ENCODE data around the gene TM9SF4.
A peak's percentile ranks its signal among the peaks of the same experiment; 100 is the strongest.

Gene TM9SF4

GRCh38 chr20:32112841-32113240 lies 3.3 kb downstream of the TM9SF4 start:
- Histone ChIP-seq H2AFZ (ENCODE audit: insufficient read depth, low read length, poor library complexity) (no peak overlapping the region), H3K9ac (ENCODE audit: low read length) (no peak overlapping the region), H3K79me2 (ENCODE audit: control insufficient read depth, insufficient read depth, low read length, poor library complexity) (peaks cover 13% of the 10 kb centered on the region), H3K18ac (ENCODE audit: low read length) (no peak overlapping the region), H4K8ac (ENCODE audit: low read depth, low read length) (no peak overlapping the region), H2BK5ac (ENCODE audit: low read depth, low read length, poor library complexity) (no peak overlapping the region), H3K4me2 (ENCODE audit: low read length) (no peak overlapping the region), H3K14ac (ENCODE audit: low read length) (no peak overlapping the region), H3K4ac (ENCODE audit: low read depth, low read length) (peak overlapping the region; percentile 60), H4K91ac (ENCODE audit: low read depth, low read length) (no peak overlapping the region), H3K27ac (ENCODE audit: low read depth, low read length) (no peak overlapping the region), H2AK5ac (ENCODE audit: low read length) (no peak overlapping the region), H3K4me3 (ENCODE audit: low read depth, low read length) (no peak overlapping the region), H3K79me1 (ENCODE audit: low read length) (peaks cover 13% of the 10 kb centered on the region), H4K12ac (ENCODE audit: low read depth, low read length) (no peak overlapping the region), H3K4me1 (ENCODE audit: control insufficient read depth in 1 of 2, insufficient read depth in 2 of 2, low read length in 2 of 2) (peaks cover 6 to 7% of the 10 kb centered on the region in 2 experiments), H2BK12ac (ENCODE audit: low read length) (no peak overlapping the region), H2BK120ac (ENCODE audit: insufficient read depth, low read length, poor library complexity) (no peak overlapping the region), H3K9me3 (ENCODE audit: insufficient read depth, low read depth, low read length) (no peaks in the 10 kb centered on the region), H3K23ac (ENCODE audit: low read length) (no peak overlapping the region), H3K36me3 (ENCODE audit: control insufficient read depth in 1 of 2, insufficient read depth in 2 of 2, low read length in 2 of 2) (peaks cover 4 to 5% of the 10 kb centered on the region in 2 experiments), H3K27me3 (ENCODE audit: insufficient read depth, low read length) (no peaks in the 10 kb centered on the region)
- peak; percentile 22 to 35 for DNase-seq
- WGBS (ENCODE audit: extremely low coverage, insufficient coverage, insufficient read length), result no CpG with 5 or more reads among the region's 5 CpGs

GRCh38 chr20:32113591-32114260 lies 4.2 kb downstream of the TM9SF4 start:
- Histone ChIP-seq H2AFZ (ENCODE audit: insufficient read depth, low read length, poor library complexity) (no peak overlapping the region), H3K27me3 (ENCODE audit: insufficient read depth, low read length) (no peaks in the 10 kb centered on the region), H3K4me3 (ENCODE audit: low read depth, low read length) (no peak overlapping the region), H3K4me1 (ENCODE audit: control insufficient read depth in 1 of 2, insufficient read depth in 2 of 2, low read length in 2 of 2) (peaks cover 6 to 7% of the 10 kb centered on the region in 2 experiments), H2BK5ac (ENCODE audit: low read depth, low read length, poor library complexity) (no peak overlapping the region), H3K27ac (ENCODE audit: low read depth, low read length) (no peak overlapping the region), H2AK5ac (ENCODE audit: low read length) (no peak overlapping the region), H3K79me2 (ENCODE audit: control insufficient read depth, insufficient read depth, low read length, poor library complexity) (peaks cover 13% of the 10 kb centered on the region), H2BK120ac (ENCODE audit: insufficient read depth, low read length, poor library complexity) (no peak overlapping the region), H3K18ac (ENCODE audit: low read length) (no peak overlapping the region), H2BK12ac (ENCODE audit: low read length) (no peak overlapping the region), H4K8ac (ENCODE audit: low read depth, low read length) (no peak overlapping the region), H4K12ac (ENCODE audit: low read depth, low read length) (no peak overlapping the region), H3K9me3 (ENCODE audit: insufficient read depth, low read depth, low read length) (no peaks in the 10 kb centered on the region), H4K91ac (ENCODE audit: low read depth, low read length) (no peak overlapping the region), H3K14ac (ENCODE audit: low read length) (no peak overlapping the region), H3K4me2 (ENCODE audit: low read length) (no peak overlapping the region), H3K9ac (ENCODE audit: low read length) (no peak overlapping the region), H3K79me1 (ENCODE audit: low read length) (peaks cover 13% of the 10 kb centered on the region), H3K4ac (ENCODE audit: low read depth, low read length) (no peak overlapping the region), H3K36me3 (ENCODE audit: control insufficient read depth in 1 of 2, insufficient read depth in 2 of 2, low read length in 2 of 2) (peaks cover 5 to 6% of the 10 kb centered on the region in 2 experiments), H3K23ac (ENCODE audit: low read length) (no peak overlapping the region)
- no CpG with 5 or more reads among the region's 2 CpGs for WGBS (ENCODE audit: extremely low coverage, insufficient coverage, insufficient read length)
- no peak for DNase-seq

GRCh38 chr20:32114305-32114960 lies 4.9 kb downstream of the TM9SF4 start:
- H3K23ac ChIP-seq (ENCODE audit: low read length), result no peak overlapping the region
- H3K79me2 ChIP-seq (ENCODE audit: control insufficient read depth, insufficient read depth, low read length, poor library complexity), result peaks cover 12% of the 10 kb centered on the region

GRCh38 chr20:32115211-32115767 lies 5.8 kb downstream of the TM9SF4 start:
- Histone ChIP-seq H3K79me2 (ENCODE audit: control insufficient read depth, insufficient read depth, low read length, poor library complexity) (peaks cover 4% of the 10 kb centered on the region), H3K14ac (ENCODE audit: low read length) (no peak overlapping the region), H2AK5ac (ENCODE audit: low read length) (no peak overlapping the region), H3K4me1 (ENCODE audit: control insufficient read depth in 1 of 2, insufficient read depth in 2 of 2, low read length in 2 of 2) (peaks cover 4 to 5% of the 10 kb centered on the region in 2 experiments), H3K23ac (ENCODE audit: low read length) (no peak overlapping the region), H2BK12ac (ENCODE audit: low read length) (no peak overlapping the region), H3K18ac (ENCODE audit: low read length) (no peak overlapping the region), H4K91ac (ENCODE audit: low read depth, low read length) (no peak overlapping the region), H3K9ac (ENCODE audit: low read length) (no peak overlapping the region), H3K4me2 (ENCODE audit: low read length) (no peak overlapping the region), H3K36me3 (ENCODE audit: control insufficient read depth in 1 of 2, insufficient read depth in 2 of 2, low read length in 2 of 2) (peaks cover 5 to 6% of the 10 kb centered on the region in 2 experiments), H3K79me1 (ENCODE audit: low read length) (peaks cover 3% of the 10 kb centered on the region), H3K4ac (ENCODE audit: low read depth, low read length) (peak overlapping the region; percentile 67), H4K8ac (ENCODE audit: low read depth, low read length) (no peak overlapping the region), H4K12ac (ENCODE audit: low read depth, low read length) (no peak overlapping the region), H2AFZ (ENCODE audit: insufficient read depth, low read length, poor library complexity) (no peak overlapping the region), H3K27me3 (ENCODE audit: insufficient read depth, low read length) (no peaks in the 10 kb centered on the region), H2BK5ac (ENCODE audit: low read depth, low read length, poor library complexity) (no peak overlapping the region), H2BK120ac (ENCODE audit: insufficient read depth, low read length, poor library complexity) (no peak overlapping the region), H3K27ac (ENCODE audit: low read depth, low read length) (no peak overlapping the region), H3K4me3 (ENCODE audit: low read depth, low read length) (no peak overlapping the region), H3K9me3 (ENCODE audit: insufficient read depth, low read depth, low read length) (no peaks in the 10 kb centered on the region)
- DNase-seq, result no peak
- no CpG with 5 or more reads among the region's 5 CpGs for WGBS (ENCODE audit: extremely low coverage, insufficient coverage, insufficient read length)

More at GRCh38 chr20:32114305-32114960, 4.9 kb downstream of the TM9SF4 start:
- no peak overlapping the region for H3K27ac ChIP-seq (ENCODE audit: low read depth, low read length)
- peaks cover 6 to 7% of the 10 kb centered on the region in 2 experiments for H3K4me1 ChIP-seq (ENCODE audit: control insufficient read depth in 1 of 2, insufficient read depth in 2 of 2, low read length in 2 of 2)
- H4K8ac ChIP-seq (ENCODE audit: low read depth, low read length), result no peak overlapping the region
- no peak for DNase-seq
- no peak overlapping the region for H2BK12ac ChIP-seq (ENCODE audit: low read length)
- H3K79me1 ChIP-seq (ENCODE audit: low read length), result peaks cover 11% of the 10 kb centered on the region
- H3K9ac ChIP-seq (ENCODE audit: low read length), result no peak overlapping the region
- no peak overlapping the region for H4K12ac ChIP-seq (ENCODE audit: low read depth, low read length)
- H3K14ac ChIP-seq (ENCODE audit: low read length), result no peak overlapping the region
- no peak overlapping the region for H3K4ac ChIP-seq (ENCODE audit: low read depth, low read length)
- H2BK120ac ChIP-seq (ENCODE audit: insufficient read depth, low read length, poor library complexity), result no peak overlapping the region
- no peak overlapping the region for H2BK5ac ChIP-seq (ENCODE audit: low read depth, low read length, poor library complexity)
- no peak overlapping the region for H3K4me2 ChIP-seq (ENCODE audit: low read length)
- no peak overlapping the region for H3K4me3 ChIP-seq (ENCODE audit: low read depth, low read length)
- H2AK5ac ChIP-seq (ENCODE audit: low read length), result no peak overlapping the region
- no CpG with 5 or more reads among the region's 8 CpGs for WGBS (ENCODE audit: extremely low coverage, insufficient coverage, insufficient read length)
- H4K91ac ChIP-seq (ENCODE audit: low read depth, low read length), result no peak overlapping the region
- H2AFZ ChIP-seq (ENCODE audit: insufficient read depth, low read length, poor library complexity), result no peak overlapping the region
- H3K18ac ChIP-seq (ENCODE audit: low read length), result no peak overlapping the region
- peaks cover 5 to 6% of the 10 kb centered on the region in 2 experiments for H3K36me3 ChIP-seq (ENCODE audit: control insufficient read depth in 1 of 2, insufficient read depth in 2 of 2, low read length in 2 of 2)
- no peaks in the 10 kb centered on the region for H3K9me3 ChIP-seq (ENCODE audit: insufficient read depth, low read depth, low read length)
- no peaks in the 10 kb centered on the region for H3K27me3 ChIP-seq (ENCODE audit: insufficient read depth, low read length)
